Measurements from ENCODE around the gene ZNF580. TPM values are rescaled to one million over a fixed set of nuclear protein-coding genes. Genes with fewer than 3 reads are reported as not detected.

Gene ZNF580
- total RNA-seq, 2 donors from 2014 or later, result 29.7 to 36.1 TPM

DNA sequence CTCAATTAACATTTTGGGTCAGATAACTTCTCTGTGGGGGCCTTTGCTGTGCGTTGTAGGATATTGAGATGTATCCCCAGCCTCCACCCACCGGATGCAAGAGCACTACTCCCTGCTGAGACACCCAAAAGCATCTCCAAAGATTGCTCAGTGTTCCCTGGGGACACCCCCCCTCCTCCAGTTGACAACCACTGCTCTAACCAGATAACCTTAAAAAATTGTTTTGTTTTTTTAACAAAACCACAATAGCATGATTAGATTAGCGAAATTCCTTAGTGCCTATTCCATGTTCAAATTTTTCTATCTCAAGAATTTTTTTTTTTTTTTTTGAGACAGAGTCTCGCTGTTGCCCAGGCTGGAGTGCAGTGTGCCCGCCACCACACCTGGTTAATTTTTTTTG lies 31.6 kb downstream of the ZNF580 start:
- H3K27me3 ChIP-seq, result no peaks in the 10 kb centered on the region
- H3K9me3 ChIP-seq, result no peaks in the 10 kb centered on the region
- H3K4me3 ChIP-seq, result no peak overlapping the region
- H3K27ac ChIP-seq, result no peak overlapping the region
- peaks cover 13 to 23% of the 10 kb centered on the region in 2 donors for H3K36me3 ChIP-seq (replicated peaks in 1 of 2; ENCODE audit: insufficient read depth in 1 of 2, low read depth in 2 of 2)
- WGBS, 2 donors, result 86 to 91% methylated on average over 5 of the region's 5 CpGs
- intact Hi-C loops (cut with DNase I), result loop anchor here (10.0 kb wide), 1 partner anchor 1218 kb away; no protein-coding TSS in a partner anchor
- peaks cover 36% of the 10 kb centered on the region for H3K4me1 ChIP-seq
- TF ChIP-seq POLR2A (IDR thresholded peaks at IDR 0.05) (no peak), CTCF (IDR thresholded peaks at IDR 0.05) (no peak)
- DNase-seq, result no peak
- ATAC-seq, result no peak

- no peak overlapping the region for H3K27ac ChIP-seq
- H3K4me1 ChIP-seq, result peaks cover 38% of the 10 kb centered on the region
These were observed 32.7 kb downstream of the ZNF580 start for GRCh38 chr19:55673465-55673864.

GRCh38 chr19:55673889-55674288 lies 33.1 kb downstream of the ZNF580 start:
- no peak overlapping the region for H3K4me3 ChIP-seq
- H3K4me1 ChIP-seq, result peaks cover 42% of the 10 kb centered on the region
- no peaks in the 10 kb centered on the region for H3K27me3 ChIP-seq
- 60 to 88% methylated on average over 8 to 15 of the region's 15 CpGs for WGBS, 2 donors
- H3K36me3 ChIP-seq (replicated peaks in 1 of 2; ENCODE audit: insufficient read depth in 1 of 2, low read depth in 2 of 2), result peaks cover 8 to 22% of the 10 kb centered on the region in 2 donors
- ATAC-seq (no peak), DNase-seq (no peak)
- H3K9me3 ChIP-seq, result no peaks in the 10 kb centered on the region
- peak overlapping the region in 1 of 4 donors; percentile 80 for H3K27ac ChIP-seq
- no peak for TF ChIP-seq CTCF (IDR thresholded peaks at IDR 0.05)
- TF ChIP-seq POLR2A (IDR thresholded peaks at IDR 0.05), result no peak
- intact Hi-C loops (cut with DNase I), result loop anchor here (10.0 kb wide), 1 partner anchor 1219 kb away; no protein-coding TSS in a partner anchor

More at GRCh38 chr19:55673465-55673864, 32.7 kb downstream of the ZNF580 start:
- Histone ChIP-seq H3K36me3 (replicated peaks in 1 of 2; ENCODE audit: insufficient read depth in 1 of 2, low read depth in 2 of 2) (peaks cover 12 to 23% of the 10 kb centered on the region in 2 donors), H3K9me3 (no peaks in the 10 kb centered on the region), H3K4me3 (no peak overlapping the region), H3K27me3 (no peaks in the 10 kb centered on the region)
- intact Hi-C loops (cut with DNase I), result loop anchor here (10.0 kb wide), 1 partner anchor 1219 kb away; no protein-coding TSS in a partner anchor
- ATAC-seq, result no peak
- WGBS, 2 donors, result 74 to 78% methylated on average over 9 of the region's 9 CpGs
- DNase-seq, result no peak
- TF ChIP-seq CTCF (IDR thresholded peaks at IDR 0.05) (no peak), POLR2A (IDR thresholded peaks at IDR 0.05) (no peak)

GRCh38 chr19:55674459-55674840 lies 33.6 kb downstream of the ZNF580 start:
- Histone ChIP-seq H3K36me3 (replicated peaks in 1 of 2; ENCODE audit: insufficient read depth in 1 of 2, low read depth in 2 of 2) (peaks cover 4 to 22% of the 10 kb centered on the region in 2 donors), H3K9me3 (no peaks in the 10 kb centered on the region), H3K27ac (peak overlapping the region; percentile 80 to 95 (median 91)), H3K27me3 (no peaks in the 10 kb centered on the region), H3K4me3 (peak overlapping the region; percentile 35 to 79), H3K4me1 (peaks cover 48% of the 10 kb centered on the region)
- WGBS, 2 donors, result 15 to 31% methylated on average over 10 to 17 of the region's 17 CpGs
- no peak for DNase-seq
- ATAC-seq, result no peak
- TF ChIP-seq CTCF (IDR thresholded peaks at IDR 0.05) (no peak), POLR2A (IDR thresholded peaks at IDR 0.05) (no peak)
- intact Hi-C loops (cut with DNase I), result loop anchor here (10.0 kb wide), 1 partner anchor 1220 kb away; no protein-coding TSS in a partner anchor
